ENCODE results near the gene TLL1. TPM values are rescaled to one million over a fixed set of nuclear protein-coding genes. Genes with fewer than 3 reads are reported as not detected.

The TLL1 gene
- total and polyA plus RNA-seq, 4 donors: 1.2 to 6.9 (median 3.2) TPM

GRCh38 chr4:165875446-165875845, 2.4 kb downstream of the TLL1 start:
- H3K4me3 ChIP-seq (ENCODE audit: low read depth, low read length): no peak overlapping the region
- WGBS (ENCODE audit: insufficient coverage): no CpG with 5 or more reads among the region's 2 CpGs
- H3K27me3 ChIP-seq (ENCODE audit: control insufficient read depth, insufficient read depth, low read length): peaks cover 32% of the 10 kb centered on the region
- no peaks in the 10 kb centered on the region for H3K9me3 ChIP-seq (ENCODE audit: control insufficient read depth, insufficient read depth, low read length)
- peaks cover 21% of the 10 kb centered on the region for H3K4me1 ChIP-seq (ENCODE audit: control insufficient read depth, insufficient read depth, low read length)
- no peak for DNase-seq (ENCODE audit: low read depth in 4 of 6, low spot score in 6 of 6)
- H3K36me3 ChIP-seq (ENCODE audit: control insufficient read depth, insufficient read depth, low read length): no peaks in the 10 kb centered on the region
- H3K27ac ChIP-seq (ENCODE audit: low read depth, low read length): no peak overlapping the region

GRCh38 chr4:165877286-165877685, 4.2 kb downstream of the TLL1 start:
- H3K27me3 ChIP-seq (ENCODE audit: control insufficient read depth, insufficient read depth, low read length): peaks cover 31% of the 10 kb centered on the region
- no CpG with 5 or more reads among the region's 2 CpGs for WGBS (ENCODE audit: insufficient coverage)

DNA sequence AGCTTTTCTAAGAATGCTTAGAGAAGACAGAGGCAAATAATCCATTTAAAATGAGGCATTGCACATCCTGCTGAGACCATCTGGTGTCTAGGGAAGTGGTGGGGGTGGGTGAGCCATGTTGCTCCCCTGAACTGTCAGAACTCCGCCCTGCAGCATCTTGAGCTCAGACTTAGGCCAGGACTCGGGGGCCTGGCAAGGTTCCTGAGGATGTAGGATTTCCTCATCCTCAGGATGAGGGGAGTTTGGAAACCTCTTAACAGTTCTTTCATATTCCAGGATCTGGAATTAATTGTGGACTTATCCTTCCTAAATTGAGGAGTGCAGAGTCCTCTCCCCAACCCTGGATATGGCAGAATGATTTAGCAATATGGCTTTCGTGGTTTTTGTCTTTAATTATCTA, 6.6 kb downstream of the TLL1 start:
- no peak for DNase-seq (ENCODE audit: low read depth in 4 of 6, low spot score in 6 of 6)
- no CpG with 5 or more reads among the region's 3 CpGs for WGBS (ENCODE audit: insufficient coverage)
- Histone ChIP-seq H3K27ac (ENCODE audit: low read depth, low read length) (no peak overlapping the region), H3K4me3 (ENCODE audit: low read depth, low read length) (no peak overlapping the region), H3K9me3 (ENCODE audit: control insufficient read depth, insufficient read depth, low read length) (no peaks in the 10 kb centered on the region), H3K36me3 (ENCODE audit: control insufficient read depth, insufficient read depth, low read length) (no peaks in the 10 kb centered on the region), H3K27me3 (ENCODE audit: control insufficient read depth, insufficient read depth, low read length) (peaks cover 11% of the 10 kb centered on the region), H3K4me1 (ENCODE audit: control insufficient read depth, insufficient read depth, low read length) (peaks cover 4% of the 10 kb centered on the region)

More at GRCh38 chr4:165877286-165877685, 4.2 kb downstream of the TLL1 start:
- Histone ChIP-seq H3K27ac (ENCODE audit: low read depth, low read length) (no peak overlapping the region), H3K36me3 (ENCODE audit: control insufficient read depth, insufficient read depth, low read length) (no peaks in the 10 kb centered on the region), H3K4me1 (ENCODE audit: control insufficient read depth, insufficient read depth, low read length) (peaks cover 19% of the 10 kb centered on the region), H3K4me3 (ENCODE audit: low read depth, low read length) (no peak overlapping the region), H3K9me3 (ENCODE audit: control insufficient read depth, insufficient read depth, low read length) (no peaks in the 10 kb centered on the region)
- DNase-seq (ENCODE audit: low read depth in 4 of 6, low spot score in 6 of 6): no peak

DNA sequence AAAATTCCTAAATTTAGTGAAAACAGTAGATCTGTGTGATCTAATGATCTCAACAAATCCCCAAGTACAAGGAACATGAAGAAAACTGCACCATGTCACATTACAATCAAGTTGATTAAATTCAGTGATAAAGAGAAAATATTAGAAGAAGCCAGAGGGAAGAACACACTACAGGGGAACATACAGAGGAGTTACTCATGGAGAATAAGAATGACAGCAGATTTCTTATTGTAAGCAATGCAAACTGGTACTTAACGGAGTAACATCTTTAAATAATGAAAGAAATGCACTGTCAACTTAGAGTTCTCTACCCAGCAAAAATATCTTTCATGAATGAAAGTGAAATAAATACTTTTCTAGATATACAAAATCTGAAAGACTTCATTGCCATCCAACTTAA, 21.1 kb downstream of the TLL1 start:
- no peaks in the 10 kb centered on the region for H3K4me1 ChIP-seq (ENCODE audit: control insufficient read depth, insufficient read depth, low read length)
- no peaks in the 10 kb centered on the region for H3K9me3 ChIP-seq (ENCODE audit: control insufficient read depth, insufficient read depth, low read length)
- no peak overlapping the region for H3K27ac ChIP-seq (ENCODE audit: low read depth, low read length)
- no peaks in the 10 kb centered on the region for H3K36me3 ChIP-seq (ENCODE audit: control insufficient read depth, insufficient read depth, low read length)
- no CpG with 5 or more reads among the region's 1 CpG for WGBS (ENCODE audit: insufficient coverage)
- H3K4me3 ChIP-seq (ENCODE audit: low read depth, low read length): no peak overlapping the region
- DNase-seq (ENCODE audit: low read depth in 4 of 6, low spot score in 6 of 6): no peak
- H3K27me3 ChIP-seq (ENCODE audit: control insufficient read depth, insufficient read depth, low read length): no peaks in the 10 kb centered on the region

GRCh38 chr4:165905405-165906027, 32.5 kb downstream of the TLL1 start:
- no peaks in the 10 kb centered on the region for H3K4me1 ChIP-seq (ENCODE audit: control insufficient read depth, insufficient read depth, low read length)
- DNase-seq (ENCODE audit: low read depth in 4 of 6, low spot score in 6 of 6): no peak
- no peaks in the 10 kb centered on the region for H3K9me3 ChIP-seq (ENCODE audit: control insufficient read depth, insufficient read depth, low read length)
- WGBS (ENCODE audit: insufficient coverage): 20% methylated on average over 1 of the region's 6 CpGs
- no peaks in the 10 kb centered on the region for H3K27me3 ChIP-seq (ENCODE audit: control insufficient read depth, insufficient read depth, low read length)
- H3K4me3 ChIP-seq (ENCODE audit: low read depth, low read length): no peak overlapping the region
- H3K27ac ChIP-seq (ENCODE audit: low read depth, low read length): no peak overlapping the region
- H3K36me3 ChIP-seq (ENCODE audit: control insufficient read depth, insufficient read depth, low read length): no peaks in the 10 kb centered on the region

DNA sequence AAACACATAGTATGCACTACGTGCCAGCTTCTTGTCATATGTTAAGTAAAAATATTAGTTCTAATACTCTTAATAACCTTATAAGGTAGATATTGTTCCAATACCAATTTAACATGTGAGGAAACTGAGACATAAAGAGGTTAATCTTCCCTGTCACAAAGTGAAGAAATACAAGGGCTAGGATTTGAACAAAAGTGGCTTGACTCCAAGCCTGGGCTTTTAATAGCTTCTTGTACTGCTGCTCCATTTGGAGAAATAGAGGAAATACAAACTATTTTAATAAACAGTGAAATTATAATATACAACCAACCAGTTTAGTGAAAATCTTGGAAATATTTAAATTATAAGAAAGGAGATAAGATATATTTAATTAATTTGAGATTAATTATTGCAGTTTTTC, 33.2 kb downstream of the TLL1 start:
- no peaks in the 10 kb centered on the region for H3K27me3 ChIP-seq (ENCODE audit: control insufficient read depth, insufficient read depth, low read length)
- no CpG with 5 or more reads among the region's 1 CpG for WGBS (ENCODE audit: insufficient coverage)

GRCh38 chr4:165909947-165910346, 36.9 kb downstream of the TLL1 start:
- Histone ChIP-seq H3K27me3 (ENCODE audit: control insufficient read depth, insufficient read depth, low read length) (no peaks in the 10 kb centered on the region), H3K4me3 (ENCODE audit: low read depth, low read length) (no peak overlapping the region), H3K4me1 (ENCODE audit: control insufficient read depth, insufficient read depth, low read length) (no peaks in the 10 kb centered on the region), H3K9me3 (ENCODE audit: control insufficient read depth, insufficient read depth, low read length) (no peaks in the 10 kb centered on the region), H3K36me3 (ENCODE audit: control insufficient read depth, insufficient read depth, low read length) (no peaks in the 10 kb centered on the region), H3K27ac (ENCODE audit: low read depth, low read length) (no peak overlapping the region)
- DNase-seq (ENCODE audit: low read depth in 4 of 6, low spot score in 6 of 6): peak in 1 of 6 donors; percentile 60
- 63% methylated on average over 2 of the region's 2 CpGs for WGBS (ENCODE audit: insufficient coverage)

More for the DNA sequence above, 33.2 kb downstream of the TLL1 start:
- Histone ChIP-seq H3K9me3 (ENCODE audit: control insufficient read depth, insufficient read depth, low read length) (no peaks in the 10 kb centered on the region), H3K4me3 (ENCODE audit: low read depth, low read length) (no peak overlapping the region), H3K4me1 (ENCODE audit: control insufficient read depth, insufficient read depth, low read length) (no peaks in the 10 kb centered on the region), H3K27ac (ENCODE audit: low read depth, low read length) (no peak overlapping the region), H3K36me3 (ENCODE audit: control insufficient read depth, insufficient read depth, low read length) (no peaks in the 10 kb centered on the region)
- no peak for DNase-seq (ENCODE audit: low read depth in 4 of 6, low spot score in 6 of 6)

GRCh38 chr4:165915215-165915614, 42.2 kb downstream of the TLL1 start:
- DNase-seq (ENCODE audit: low read depth in 4 of 6, low spot score in 6 of 6): no peak
- no peaks in the 10 kb centered on the region for H3K9me3 ChIP-seq (ENCODE audit: control insufficient read depth, insufficient read depth, low read length)
- no peak overlapping the region for H3K4me3 ChIP-seq (ENCODE audit: low read depth, low read length)
- WGBS (ENCODE audit: insufficient coverage): no CpG with 5 or more reads among the region's 3 CpGs
- no peaks in the 10 kb centered on the region for H3K4me1 ChIP-seq (ENCODE audit: control insufficient read depth, insufficient read depth, low read length)
- no peaks in the 10 kb centered on the region for H3K27me3 ChIP-seq (ENCODE audit: control insufficient read depth, insufficient read depth, low read length)
- H3K27ac ChIP-seq (ENCODE audit: low read depth, low read length): no peak overlapping the region
- no peaks in the 10 kb centered on the region for H3K36me3 ChIP-seq (ENCODE audit: control insufficient read depth, insufficient read depth, low read length)

DNA sequence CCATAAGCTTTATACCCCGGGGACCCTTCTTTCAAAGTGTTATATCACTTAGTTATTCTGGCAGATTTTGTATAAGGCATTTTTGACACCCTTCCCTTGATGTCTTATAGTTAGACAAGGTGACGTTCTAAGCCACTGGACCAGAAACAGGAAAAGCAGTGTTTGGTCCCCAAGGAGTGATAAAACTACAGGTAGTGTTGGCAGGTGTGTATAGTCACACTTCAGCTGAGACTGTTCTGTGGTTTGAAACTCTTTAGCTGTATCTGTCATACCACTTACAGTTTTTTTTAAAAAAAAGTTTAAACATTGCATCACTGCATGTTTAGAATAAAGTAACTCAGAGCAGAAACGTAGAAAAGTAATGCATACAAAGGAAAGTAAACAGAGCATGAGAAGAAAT, 48.5 kb downstream of the TLL1 start:
- peak in 1 of 6 donors; percentile 33 for DNase-seq (ENCODE audit: low read depth in 4 of 6, low spot score in 6 of 6)
- Histone ChIP-seq H3K4me1 (ENCODE audit: control insufficient read depth, insufficient read depth, low read length) (no peaks in the 10 kb centered on the region), H3K9me3 (ENCODE audit: control insufficient read depth, insufficient read depth, low read length) (no peaks in the 10 kb centered on the region), H3K27me3 (ENCODE audit: control insufficient read depth, insufficient read depth, low read length) (no peaks in the 10 kb centered on the region), H3K27ac (ENCODE audit: low read depth, low read length) (no peak overlapping the region), H3K4me3 (ENCODE audit: low read depth, low read length) (no peak overlapping the region), H3K36me3 (ENCODE audit: control insufficient read depth, insufficient read depth, low read length) (no peaks in the 10 kb centered on the region)
- no CpG with 5 or more reads among the region's 3 CpGs for WGBS (ENCODE audit: insufficient coverage)

DNA sequence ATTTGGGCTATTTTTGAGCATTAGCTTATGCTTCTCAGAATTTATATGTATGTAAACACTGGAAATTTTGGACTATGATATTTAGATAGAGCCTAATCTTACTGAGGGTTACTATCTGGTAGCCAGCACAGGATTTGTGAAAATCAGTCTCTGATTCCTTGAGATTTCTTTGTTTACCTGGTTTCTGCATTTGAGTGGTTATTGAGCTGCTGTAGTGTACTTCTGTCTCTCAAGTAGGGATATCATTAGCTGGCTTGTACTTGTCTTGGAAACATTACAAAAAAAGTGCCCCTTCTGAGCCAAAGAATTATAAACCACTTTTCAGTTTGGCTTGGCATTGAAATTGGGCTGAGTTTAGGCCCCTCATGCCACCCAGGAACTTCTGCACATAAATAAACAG, 49.7 kb downstream of the TLL1 start:
- no peaks in the 10 kb centered on the region for H3K9me3 ChIP-seq (ENCODE audit: control insufficient read depth, insufficient read depth, low read length)
- no peak overlapping the region for H3K27ac ChIP-seq (ENCODE audit: low read depth, low read length)
- no peaks in the 10 kb centered on the region for H3K4me1 ChIP-seq (ENCODE audit: control insufficient read depth, insufficient read depth, low read length)
- H3K27me3 ChIP-seq (ENCODE audit: control insufficient read depth, insufficient read depth, low read length): no peaks in the 10 kb centered on the region
- no peaks in the 10 kb centered on the region for H3K36me3 ChIP-seq (ENCODE audit: control insufficient read depth, insufficient read depth, low read length)
- peak in 1 of 6 donors; percentile 17 for DNase-seq (ENCODE audit: low read depth in 4 of 6, low spot score in 6 of 6)
- no peak overlapping the region for H3K4me3 ChIP-seq (ENCODE audit: low read depth, low read length)
